Stimulated activated CD8-positive, alpha-beta memory T cell treated with anti-CD3 and anti-CD28 coated beads, Interleukin-7, amount 100 ng/mL, for 1 hour (primary cell): ENCODE results near the gene VCL.
"Not testable (repeated sequence)": the region's sequence is repeated elsewhere in the genome, so short reads cannot be mapped to it uniquely, and the experiment has no call there.

Experiments used
- DNase-seq, 2 donors: peaks; one replicate each; pipeline ENCODE4 v3.0.0-alpha.2; 2020; ENCODE audit warnings: low read depth in 2 of 2

Gene VCL

DNA sequence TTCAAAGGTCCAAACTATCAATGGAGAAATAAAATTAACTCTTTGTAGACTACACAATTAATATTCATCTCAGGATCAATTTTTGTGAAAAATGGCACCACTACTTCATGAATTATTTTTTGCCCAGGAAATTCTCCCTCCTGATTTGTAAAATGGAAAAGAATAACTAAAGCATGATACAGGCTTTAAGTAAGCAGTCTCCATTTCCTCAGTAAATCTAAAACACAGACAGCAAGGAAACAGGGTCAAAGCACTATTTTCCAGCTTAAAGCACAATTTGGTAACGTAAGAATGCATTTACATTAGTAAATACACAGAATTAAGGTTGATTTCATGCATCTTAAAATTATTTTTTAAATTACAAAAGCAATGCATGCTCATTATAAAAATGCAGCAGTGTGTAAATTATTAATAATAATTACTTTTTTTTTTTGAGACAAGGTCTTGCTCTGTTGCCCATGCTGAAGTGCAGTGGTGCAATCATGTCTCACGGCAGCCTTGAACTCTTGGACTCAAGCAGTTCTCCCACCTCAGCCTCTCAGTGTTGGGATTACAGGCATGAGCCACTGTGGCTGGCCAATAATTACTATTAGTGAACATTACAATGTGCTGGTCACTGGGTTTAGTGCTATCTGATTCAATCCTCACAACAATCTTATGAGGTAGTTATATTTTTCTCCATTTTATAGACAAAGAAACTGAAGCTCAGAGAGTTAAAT is 26.1 kb upstream of the VCL start:
- no peak for DNase-seq

DNA sequence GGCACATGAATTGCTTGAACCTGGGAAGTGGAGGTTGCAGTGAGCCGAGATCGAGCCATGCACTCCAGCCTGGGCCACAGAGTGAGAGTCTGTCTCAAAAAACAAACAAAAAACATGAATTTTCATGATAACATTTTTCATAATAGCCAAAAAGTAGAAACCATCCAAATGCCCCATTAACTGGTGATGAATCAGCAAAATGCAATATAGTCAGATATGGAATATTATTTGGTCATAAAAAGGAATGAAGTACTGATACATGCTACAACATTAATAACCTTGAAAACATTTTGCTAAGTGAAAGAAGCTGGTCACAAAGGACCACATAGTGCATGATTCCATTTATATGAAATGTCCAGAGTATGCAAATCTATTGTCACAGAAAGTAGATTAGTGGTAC is 24.5 kb upstream of the VCL start:
- DNase-seq = no peak

DNA sequence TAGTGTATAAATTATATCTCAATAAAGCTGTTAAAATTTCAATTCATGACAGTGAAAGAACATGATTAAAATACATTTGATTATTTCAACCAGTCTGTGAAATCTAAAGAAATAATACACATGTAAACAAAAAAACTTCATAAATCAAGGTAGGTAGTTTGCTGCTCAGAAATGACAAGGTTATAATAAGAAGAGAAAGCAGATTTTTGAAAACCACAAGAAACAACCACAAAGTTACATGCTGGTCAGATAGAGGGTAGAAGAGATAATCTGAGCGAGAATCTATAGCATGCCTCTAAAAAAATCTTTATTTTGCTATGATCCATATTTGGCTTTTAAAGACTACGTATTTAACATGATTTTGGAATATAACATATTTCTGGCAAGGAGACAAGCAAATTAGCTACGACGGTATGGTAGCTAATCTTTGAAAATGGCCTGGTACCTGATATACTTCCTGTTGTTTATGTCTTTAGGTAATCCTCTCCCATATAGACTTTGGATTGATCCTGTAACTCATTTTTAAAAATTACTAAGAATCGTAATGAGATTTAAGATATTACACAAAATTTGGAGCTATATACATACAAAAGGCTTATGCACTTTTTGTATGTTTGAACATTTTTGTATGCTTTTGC is 23.5 kb upstream of the VCL start:
- no peak for DNase-seq

DNA sequence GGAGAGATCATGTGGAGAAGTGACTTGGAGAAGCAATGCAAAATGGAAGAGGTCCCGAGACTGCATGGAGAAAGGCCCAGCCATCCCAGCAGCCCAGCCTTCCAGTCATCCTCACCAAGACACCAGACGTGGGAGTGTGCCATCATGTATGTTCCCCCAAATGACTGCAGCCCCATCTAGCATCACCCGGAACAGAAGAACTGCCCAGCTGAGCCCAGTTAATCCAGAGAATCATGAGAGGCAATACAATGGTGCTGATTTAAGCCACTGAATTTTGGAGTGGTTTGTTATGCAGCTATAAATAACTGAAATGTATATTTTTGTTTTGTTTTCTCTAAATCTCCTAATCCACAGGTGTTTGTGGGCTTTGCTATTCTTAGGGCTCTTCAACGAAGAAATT is 22.5 kb upstream of the VCL start:
- DNase-seq = no peak

DNA sequence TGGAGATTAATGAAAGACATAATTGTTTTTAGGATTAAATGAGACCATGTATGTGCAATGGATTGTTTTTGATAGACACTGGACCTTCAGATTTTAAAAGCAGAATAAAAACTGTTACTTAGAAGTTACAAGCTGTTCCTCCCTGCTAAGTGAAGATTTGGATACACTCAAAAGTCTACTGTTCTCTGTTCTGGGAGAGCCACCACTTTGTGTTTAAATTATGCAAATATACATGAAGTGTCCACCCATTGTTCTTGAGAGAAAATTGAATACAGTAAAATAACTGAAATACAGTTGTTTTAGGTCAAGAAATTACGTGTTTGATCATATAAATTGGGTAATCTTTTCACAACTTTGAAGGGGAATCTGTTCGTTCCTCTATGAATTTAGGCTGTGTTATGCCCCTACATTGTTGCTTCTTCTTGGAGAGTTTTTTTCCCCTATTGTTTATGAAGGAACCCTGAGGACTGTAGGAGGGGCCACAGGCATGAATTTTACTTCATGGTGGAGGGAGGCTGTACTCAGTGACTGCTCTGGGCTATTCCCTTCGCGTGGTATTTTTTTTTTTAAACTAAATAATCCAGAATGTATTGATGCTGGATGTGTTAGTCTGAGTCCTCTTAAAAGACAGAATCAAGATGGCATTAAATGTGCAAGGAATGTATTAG is 18.6 kb upstream of the VCL start:
- DNase-seq = no peak

DNA sequence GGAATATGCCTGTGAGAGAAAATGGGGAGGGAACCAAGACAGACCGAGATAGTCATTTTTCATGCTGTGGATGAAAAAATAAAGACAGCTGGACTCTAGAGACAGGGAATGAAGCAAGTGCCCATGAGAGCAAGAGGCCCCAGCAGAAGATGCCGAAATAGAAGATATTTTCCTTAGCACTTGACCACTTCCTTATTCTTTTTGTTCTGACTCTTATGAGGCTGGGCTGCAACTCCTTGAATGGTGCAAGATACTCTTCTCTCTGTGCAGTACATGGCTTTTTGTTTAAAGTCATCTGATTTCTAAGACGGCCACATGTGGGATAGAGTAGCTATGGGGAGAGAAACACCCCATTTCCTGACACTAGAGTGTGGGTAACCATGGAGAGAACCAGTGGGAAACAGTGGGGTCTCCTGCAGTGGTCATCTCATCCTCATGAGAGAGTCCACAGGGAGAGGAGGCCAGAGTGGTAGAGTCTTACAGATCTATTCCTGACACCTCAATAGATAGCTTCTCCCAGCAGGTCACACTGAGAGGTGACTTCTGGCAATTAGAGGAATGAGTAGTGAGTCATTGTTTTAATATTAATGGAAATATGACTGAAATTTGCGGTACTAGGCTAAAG is 18.0 kb upstream of the VCL start:
- DNase-seq = no peak

DNA sequence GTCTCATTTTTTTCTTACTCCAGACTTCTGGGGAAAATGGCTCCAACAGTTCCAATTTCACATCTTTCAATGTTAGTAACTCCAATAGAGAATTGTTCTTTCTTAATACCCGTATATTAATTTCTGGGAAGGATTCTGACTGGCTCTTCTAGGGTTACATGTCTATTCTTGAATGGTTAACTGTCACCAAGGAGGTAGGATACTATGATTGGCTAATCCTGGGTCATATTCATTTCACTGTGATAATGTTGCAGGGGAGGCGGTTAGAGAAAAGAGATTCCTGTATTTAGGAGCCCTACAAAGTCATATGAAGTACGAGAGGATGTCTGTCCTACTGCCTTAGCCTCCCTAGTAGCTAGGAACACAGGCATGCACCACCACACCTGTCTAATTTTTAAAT is 16.1 kb upstream of the VCL start:
- DNase-seq = no peak

DNA sequence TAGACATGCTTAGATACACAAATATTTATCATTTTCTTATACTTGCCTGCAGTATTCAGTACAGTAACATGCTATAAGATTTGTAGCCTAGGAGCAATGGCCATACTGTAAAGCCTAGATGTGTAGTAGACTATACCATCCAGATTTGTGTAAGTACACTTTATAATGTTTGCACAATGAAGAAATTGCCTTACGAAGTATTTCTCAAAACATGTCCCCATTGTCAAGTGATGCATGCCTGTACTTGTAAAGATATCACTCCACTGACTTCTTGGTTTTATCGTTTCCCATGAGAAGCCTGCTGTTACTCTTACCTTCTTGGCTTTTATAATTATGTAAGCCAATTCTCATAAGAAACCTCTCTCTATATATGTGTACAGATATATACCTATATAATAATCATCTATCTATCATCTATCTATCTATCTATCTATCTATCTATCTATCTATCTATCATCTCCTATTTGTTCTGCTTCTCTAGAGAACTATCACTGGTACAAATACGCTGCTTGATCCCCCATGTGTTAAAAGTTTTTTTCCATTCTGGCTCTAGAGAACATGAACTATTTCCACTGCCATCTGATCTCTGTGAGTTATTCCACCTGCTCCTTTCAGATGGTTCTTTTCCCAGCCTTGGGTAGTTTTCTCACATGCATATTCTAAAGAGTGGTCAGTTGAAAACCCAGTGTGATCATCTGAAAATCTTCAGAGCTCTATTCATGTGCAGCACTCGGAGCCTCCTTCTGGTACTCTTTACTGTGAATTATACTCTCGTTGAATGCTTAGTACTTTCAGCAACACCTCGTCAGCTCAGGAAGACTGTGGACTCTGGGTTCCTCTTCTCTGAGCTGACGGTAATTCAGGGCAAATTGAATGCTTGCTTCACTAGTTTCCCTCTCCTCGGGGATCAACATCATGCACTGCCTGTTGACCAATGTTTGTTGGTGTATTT is 14.5 kb upstream of the VCL start:
- DNase-seq = no peak

DNA sequence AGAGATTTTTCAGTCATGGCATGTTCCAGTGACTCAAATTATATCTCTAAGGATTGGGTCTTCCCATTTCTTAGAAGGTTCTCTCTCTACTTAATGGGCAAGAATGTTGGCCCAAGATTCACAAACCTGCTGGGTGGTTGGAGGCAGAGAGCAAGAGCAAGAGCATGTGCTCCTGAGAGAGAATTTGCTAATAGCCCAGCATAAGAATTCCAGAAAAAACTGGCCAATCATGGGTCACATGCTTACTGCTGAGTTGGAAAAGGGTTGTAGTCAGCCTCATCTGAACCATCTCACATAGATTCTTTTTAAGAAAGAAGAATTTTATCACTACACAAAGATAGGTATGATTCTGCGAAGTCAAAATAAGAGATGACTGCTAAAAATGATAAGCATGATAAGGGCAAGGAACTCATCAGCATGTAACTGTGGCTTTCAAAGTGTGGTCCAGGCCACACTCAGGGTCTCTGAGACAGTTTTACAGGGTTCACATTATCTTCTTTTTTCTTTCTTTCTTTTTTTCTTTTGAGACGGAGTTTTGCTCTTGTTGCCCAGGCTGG is 8.2 kb upstream of the VCL start:
- no peak for DNase-seq

DNA sequence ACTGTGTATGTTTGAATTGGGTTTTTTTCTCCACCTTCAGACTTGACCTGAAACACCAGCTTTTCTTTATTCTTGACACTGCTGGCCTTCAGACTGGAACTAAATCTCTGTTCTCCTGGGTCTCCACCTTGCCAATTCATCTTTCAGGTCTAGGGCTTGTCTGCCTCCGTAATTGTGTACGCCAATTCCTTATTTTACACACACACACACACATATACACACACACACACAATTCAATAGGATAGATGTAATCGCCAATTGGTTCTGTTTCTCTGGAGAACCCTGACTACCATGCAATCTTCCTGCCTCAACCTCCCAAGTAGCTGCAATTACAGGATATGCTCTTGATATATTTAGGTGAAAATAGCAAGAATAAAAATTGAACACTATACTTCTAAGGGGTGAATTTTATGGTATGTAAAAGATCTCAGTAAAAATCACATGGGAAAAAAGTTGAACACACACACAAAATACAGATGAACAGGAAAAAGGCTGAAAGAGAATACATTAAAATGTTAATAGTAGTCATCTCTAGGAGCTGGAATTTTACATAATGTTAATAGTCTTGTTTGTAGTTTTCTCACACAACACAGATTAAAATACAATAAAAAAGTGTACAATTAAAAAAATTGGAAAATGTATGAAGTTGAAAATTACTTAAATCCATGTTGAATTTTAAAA is 6.6 kb upstream of the VCL start:
- DNase-seq = no peak

DNA sequence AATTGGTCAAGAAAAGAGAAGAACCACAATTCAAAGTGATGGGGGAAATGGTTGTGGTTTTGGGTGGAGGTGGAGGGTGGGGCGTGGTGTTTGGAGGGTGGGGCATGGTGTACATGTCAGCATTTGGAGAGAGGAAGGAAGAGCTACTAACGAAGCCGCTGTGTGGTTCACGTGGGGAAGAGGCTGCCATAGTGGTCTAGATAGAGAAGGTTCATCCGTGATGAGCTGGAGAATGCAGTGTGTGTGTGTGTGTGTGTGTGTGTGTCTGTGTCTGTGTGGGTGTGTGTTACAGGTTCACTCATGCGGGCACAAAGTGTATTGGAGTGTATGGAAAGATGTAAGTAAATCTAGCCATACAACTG is 6.1 kb upstream of the VCL start:
- DNase-seq = peak; percentile 40 to 54

DNA sequence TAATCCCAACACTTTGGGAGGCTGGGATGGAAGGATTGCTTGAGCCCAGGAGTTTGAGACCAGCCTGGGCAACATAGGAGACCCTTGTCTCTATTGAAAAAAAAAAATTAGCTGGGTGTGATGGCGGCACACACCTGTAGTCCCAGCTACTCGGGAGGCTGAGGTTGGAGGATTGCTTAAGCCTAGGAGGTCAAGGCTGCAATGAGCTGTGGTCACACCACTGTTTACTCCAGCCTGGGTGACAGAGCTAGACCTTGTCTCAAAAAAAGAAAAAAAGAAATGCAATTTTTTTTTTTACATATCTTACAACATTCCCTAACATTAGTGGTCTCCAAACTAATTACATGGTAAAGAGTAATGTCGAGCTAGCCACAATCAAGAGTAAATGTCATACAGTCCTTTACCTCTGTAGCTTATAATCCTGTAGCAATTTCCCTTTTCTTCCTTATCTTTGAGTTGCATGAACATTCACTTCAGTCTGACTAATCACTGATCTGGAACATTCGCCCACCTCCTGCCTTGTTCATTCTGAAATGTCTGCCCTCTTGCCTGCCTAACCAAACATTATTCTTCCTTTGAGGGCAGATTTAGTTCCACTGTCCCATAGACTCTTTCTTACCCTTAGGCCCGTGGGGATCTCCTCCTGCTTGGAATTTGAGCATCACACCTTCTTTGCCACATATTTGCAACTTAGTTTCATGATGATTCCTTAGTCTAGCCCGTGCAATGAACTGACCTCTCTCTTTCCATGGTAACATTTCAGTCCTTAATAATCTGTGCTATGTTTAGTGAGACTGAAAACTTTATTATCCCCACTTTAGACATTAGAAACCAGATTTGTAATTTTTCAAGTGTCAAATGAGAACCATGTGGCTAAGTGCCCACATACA is 4.8 kb upstream of the VCL start:
- DNase-seq = no peak

DNA sequence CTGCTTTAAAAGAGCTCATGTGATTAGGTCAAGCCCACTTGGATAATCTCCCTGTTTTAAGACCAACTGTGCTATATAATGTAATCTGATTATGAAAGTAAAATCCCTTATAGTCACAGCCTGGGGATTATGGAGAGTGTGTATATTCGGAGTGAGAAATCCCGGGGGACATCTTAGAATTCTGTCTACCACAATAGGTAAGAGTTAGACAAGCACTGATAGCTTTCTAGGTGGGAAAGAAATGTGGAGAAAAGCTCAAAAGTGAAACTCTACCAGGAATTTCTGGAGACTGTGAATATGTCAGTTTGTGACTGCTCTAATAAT is 2.9 kb upstream of the VCL start:
- no peak for DNase-seq

DNA sequence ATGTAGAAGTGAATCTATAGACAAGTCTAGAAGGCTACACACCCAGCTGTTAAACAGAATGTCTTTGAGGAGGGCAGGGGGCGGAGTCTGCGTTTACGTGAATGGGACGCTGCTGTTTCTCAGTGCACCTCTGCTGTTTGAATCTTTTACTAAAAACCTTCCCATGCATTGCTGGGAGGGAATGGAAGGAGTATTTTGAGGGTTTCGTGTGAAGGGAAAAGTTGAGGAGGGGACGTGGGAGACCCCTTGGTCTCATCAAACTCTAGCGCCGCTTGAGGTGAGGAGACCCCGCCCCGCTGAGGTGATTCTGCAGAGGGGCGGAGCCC is 492 bp upstream of the VCL start:
- DNase-seq = no peak

DNA sequence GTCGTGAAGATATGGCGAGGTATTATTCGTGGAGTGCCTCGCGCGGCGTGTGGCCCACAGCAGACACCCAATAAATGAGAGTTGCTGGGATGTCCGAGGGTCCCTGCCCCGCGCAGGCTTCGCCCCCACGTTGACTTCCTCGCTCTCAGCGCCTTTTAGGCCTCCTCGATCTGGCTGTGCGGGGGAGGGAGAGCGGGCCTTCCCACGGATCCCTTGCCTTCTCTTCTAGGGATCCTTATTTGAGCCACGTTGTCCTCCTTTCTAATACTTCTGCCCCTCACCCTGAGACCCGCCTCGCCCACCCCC is 660 bp downstream of the VCL start:
- no peak for DNase-seq

DNA sequence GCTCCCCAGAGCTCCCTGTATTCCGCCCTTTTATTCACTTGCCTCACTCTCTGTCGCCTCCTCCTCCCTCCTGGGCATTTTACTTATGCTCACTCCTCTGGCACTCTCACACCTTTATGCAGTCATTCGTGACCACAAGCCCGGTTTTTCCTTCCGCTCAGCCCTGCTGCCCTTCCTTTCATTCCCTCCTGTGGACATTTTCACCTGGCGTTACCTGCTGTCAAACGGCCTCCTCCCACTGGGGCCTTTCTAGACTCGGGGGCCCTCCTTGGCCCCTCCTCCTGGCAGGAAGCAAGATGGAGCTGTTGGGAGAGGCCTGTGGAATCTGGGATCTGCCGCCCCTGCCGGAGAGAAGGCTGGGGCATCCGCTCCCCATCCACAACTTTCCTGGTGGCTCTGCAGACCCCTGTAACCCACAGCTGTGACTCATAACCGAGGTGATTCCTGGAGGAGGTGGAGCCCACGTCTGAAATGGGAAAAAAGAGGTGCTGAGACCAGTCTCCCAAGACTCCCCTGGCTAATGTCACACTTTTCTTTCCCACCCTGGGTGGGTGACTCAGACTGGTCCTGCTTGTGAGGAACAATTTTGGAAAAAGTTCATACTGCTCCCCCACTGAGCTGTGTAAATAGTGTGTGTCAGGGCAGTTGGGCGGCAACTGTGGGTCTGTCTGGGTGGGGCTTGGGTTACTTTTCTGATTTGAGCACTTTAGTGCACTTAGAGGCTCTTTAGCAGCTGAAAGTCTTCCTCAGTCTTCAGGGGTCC is 1.2 kb downstream of the VCL start:
- no peak for DNase-seq

DNA sequence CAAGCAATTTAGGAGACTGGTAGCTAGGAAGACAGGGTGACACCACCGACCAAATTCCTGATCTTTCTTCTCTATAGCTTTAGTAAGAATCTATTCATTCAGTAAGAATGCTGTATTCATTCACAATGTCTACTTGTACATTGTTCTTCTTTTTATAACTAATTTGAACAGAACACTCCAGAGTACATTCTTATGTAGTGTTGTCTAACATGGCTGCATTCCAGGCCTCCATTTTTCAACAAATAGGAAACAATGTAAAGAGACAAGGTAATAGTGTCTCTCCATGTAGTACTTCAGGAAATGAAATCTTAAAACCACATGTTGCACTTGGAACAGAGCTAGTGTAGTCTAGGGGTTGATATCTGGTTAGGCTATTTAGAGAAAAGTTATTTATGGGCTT is 1.8 kb downstream of the VCL start:
- DNase-seq = no peak

DNA sequence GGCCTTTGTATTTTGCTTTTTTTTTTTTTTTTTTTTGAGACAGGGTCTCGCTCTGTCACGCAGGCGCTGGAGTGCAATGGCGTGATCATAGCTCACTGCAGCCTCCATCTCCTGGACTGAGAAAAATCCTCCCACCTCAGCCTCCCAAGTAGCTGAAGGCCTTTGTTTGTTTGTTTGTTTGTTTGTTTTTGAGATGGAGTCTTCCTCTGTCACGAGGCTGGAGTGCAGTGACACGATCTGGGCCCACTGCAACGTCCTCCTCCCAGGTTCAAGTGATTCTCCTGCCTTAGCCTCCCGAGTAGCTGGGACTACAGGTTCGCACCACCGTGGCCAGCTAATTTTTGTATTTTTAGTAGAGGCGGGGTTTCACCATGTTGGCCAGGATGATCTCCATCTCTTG is 2.3 kb downstream of the VCL start:
- not testable (repeated sequence) for DNase-seq

DNA sequence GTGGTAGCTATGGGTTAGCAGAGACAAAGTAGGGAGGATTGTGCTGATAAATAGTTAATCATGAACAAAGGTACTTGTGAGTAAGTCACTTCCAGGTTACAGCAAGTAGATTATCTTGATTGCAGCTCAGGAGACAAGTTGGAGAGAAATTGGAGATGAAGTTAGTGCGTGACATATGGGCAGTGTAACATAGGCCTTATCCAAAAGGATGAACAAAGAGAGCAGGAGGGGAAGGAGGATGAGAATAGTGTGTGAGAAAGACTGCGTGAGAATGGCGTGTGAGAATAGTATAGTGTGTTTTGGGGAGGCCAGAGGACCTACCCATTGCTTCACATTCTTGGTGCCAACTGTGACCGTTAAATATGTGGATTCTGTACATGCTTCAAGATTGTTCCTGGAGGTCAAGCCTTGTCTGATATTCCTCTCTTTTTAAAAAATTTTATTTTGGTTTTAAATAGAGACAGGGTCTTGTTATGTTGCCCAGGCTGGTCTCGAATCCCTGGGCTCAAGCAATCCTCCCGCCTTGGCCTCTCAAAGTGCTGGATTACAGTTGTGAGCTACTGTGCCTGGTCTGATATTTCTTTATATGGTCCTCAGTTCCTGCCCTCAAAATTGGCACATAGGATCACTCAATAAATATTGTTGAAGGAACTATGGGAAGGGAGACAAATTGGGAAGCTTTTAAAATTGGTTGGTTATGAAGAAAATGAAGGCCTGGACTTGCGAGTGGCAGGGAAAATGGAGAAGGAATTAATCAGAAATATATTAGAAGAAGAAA is 3.2 kb downstream of the VCL start:
- DNase-seq = no peak
